Cardiac muscle cell (in vitro differentiated cells and primary cell): ENCODE measurements around the gene TAF1C. TPM values are rescaled to one million over a fixed set of nuclear protein-coding genes. Genes with fewer than 3 reads are reported as not detected.
"Not testable (repeated sequence)": the region's sequence is repeated elsewhere in the genome, so short reads cannot be mapped to it uniquely, and the experiment has no call there.

Experiments
- DNase-seq, 2 donors: peaks; one replicate each; pipeline versions ENCODE4 v3.0.0 to v3.0.0-alpha.2; 2010 to 2017; ENCODE audit warnings: low read depth in 1 of 2, low spot score in 1 of 2
- H3K27ac ChIP-seq: fragments of 200-600 bp; sonication (generic); 2 replicates; pipeline ENCODE4 v1.5.1; 2016
- H3K27me3 ChIP-seq: fragments of 200-600 bp; sonication (generic); 2 replicates; pipeline ENCODE4 v1.6.0; 2016; ENCODE audit warnings: control low read depth
- H3K36me3 ChIP-seq: fragments of 200-600 bp; sonication (generic); 2 replicates; pipeline ENCODE4 v1.5.1; 2016; ENCODE audit warnings: control low read depth
- H3K4me1 ChIP-seq: fragments of 200-600 bp; sonication (generic); 2 replicates; pipeline ENCODE4 v1.8.1; 2017; ENCODE audit warnings: low read depth, mild to moderate bottlenecking, mixed run types
- H3K4me3 ChIP-seq: fragments of 200-600 bp; sonication (generic); 2 replicates; pipeline ENCODE4 v1.5.1; 2016; ENCODE audit warnings: mild to moderate bottlenecking
- H3K9me3 ChIP-seq: fragments of 200-600 bp; sonication (generic); 2 replicates; pipeline ENCODE4 v1.5.1; 2017; ENCODE audit warnings: low read depth, mild to moderate bottlenecking, control low read depth
- polyA plus RNA-seq: library from polyadenylated mRNA; unstranded; fragments of >200 nt; fragmentation: Nextera tagmentation; extraction: Ambion mirVana; gene quantifications from 2 replicates; pipeline ENCODE4 v1.2.1, GENCODE V29; 2016
- total RNA-seq: library from RNA; depleted of rRNA; stranded (reverse); fragments of >200 nt; gene quantifications from 2 replicates; pipeline ENCODE4 v1.2.3, GENCODE V29; 2016
- TF ChIP-seq, protein P1 (sequence below): IDR thresholded peaks from 2 replicates; pipeline ENCODE4 v1.5.1; 2012; ENCODE audit warnings: low read depth, mild to moderate bottlenecking, low read length

TAF1C gene
- total and polyA plus RNA-seq, 2 experiments from 2014 or later, result 54.8 to 73.4 TPM

DNA sequence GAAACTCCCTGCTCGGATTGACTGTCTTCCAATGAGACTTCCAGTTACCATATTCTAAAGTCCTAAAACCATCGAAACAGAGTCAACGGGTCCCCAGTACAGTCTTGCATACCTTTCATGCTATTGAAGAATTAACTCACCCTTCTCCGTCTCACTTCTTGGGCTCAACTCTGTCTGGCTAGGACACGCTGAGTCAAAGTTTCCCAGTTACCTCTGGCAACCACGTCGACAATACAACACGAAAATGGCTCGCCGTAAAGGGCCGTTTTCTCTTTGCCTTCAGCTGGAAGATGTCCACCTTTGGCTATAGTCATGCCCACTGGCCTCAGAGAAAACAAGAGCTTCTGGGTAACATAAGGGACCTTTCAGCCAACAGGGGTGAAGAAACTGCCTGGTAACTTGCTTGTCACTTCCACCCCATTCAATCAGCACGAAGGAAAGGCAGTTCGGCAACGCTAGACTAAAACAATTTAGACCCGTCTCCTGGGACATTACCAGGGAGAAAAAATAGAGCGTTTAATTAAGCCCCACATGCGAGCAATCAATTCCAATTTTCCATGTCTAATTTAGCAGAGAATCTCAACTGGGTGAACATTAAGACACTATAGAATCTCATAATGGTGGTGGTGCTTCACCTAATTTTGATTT, 31.4 kb upstream of the TAF1C start:
- peaks cover 6% of the 10 kb centered on the region for H3K4me1 ChIP-seq
- DNase-seq, result no peak
- no peak overlapping the region for H3K4me3 ChIP-seq
- no peaks in the 10 kb centered on the region for H3K9me3 ChIP-seq
- no peak overlapping the region for H3K27ac ChIP-seq
- no peaks in the 10 kb centered on the region for H3K27me3 ChIP-seq
- TF ChIP-seq, protein P1, sequence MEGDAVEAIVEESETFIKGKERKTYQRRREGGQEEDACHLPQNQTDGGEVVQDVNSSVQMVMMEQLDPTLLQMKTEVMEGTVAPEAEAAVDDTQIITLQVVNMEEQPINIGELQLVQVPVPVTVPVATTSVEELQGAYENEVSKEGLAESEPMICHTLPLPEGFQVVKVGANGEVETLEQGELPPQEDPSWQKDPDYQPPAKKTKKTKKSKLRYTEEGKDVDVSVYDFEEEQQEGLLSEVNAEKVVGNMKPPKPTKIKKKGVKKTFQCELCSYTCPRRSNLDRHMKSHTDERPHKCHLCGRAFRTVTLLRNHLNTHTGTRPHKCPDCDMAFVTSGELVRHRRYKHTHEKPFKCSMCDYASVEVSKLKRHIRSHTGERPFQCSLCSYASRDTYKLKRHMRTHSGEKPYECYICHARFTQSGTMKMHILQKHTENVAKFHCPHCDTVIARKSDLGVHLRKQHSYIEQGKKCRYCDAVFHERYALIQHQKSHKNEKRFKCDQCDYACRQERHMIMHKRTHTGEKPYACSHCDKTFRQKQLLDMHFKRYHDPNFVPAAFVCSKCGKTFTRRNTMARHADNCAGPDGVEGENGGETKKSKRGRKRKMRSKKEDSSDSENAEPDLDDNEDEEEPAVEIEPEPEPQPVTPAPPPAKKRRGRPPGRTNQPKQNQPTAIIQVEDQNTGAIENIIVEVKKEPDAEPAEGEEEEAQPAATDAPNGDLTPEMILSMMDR, result no peak
- no peaks in the 10 kb centered on the region for H3K36me3 ChIP-seq

DNA sequence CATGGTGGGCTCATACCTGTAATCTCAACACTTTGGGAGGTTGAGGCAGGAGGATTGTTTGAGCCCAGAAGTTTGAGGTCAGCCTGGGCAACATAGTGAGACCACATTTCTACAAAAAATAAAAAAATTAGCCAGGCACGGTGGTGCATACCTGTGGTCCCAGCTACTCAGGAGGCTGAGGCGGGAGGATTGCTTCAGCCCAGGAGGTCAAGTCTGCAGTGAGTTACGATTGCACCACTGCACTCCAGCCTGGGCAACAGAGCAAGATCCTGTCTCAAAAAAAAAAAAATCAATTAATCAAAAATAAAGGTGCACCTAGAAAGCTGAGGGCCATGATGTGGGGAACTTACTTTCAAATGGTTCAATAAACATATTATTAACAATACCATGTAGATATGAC, 29.3 kb upstream of the TAF1C start:
- not testable (repeated sequence) for H3K4me3 ChIP-seq, H3K27me3 ChIP-seq, H3K4me1 ChIP-seq, DNase-seq, H3K27ac ChIP-seq, H3K9me3 ChIP-seq, H3K36me3 ChIP-seq

DNA sequence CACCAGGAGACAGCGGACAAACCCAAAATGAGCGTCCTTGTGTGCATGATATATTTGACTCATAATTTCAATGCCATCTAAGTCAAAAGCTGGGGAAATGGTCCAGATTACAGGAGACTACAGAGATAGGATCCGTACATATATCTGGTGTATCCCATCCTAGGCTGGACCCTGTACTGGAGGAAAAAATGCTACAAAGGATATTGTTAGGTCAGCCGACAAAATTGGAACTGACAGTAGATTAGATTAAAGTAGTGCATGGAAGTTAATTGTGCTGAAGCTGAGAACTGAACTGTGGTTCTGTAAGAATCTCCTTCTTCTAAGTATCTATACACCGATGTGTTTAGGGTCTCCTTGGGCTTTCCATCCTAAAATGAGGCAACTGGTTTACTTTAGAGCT, 28.7 kb upstream of the TAF1C start:
- H3K4me3 ChIP-seq, result no peak overlapping the region
- no peak overlapping the region for H3K27ac ChIP-seq
- DNase-seq, result no peak
- peaks cover 6% of the 10 kb centered on the region for H3K4me1 ChIP-seq
- no peaks in the 10 kb centered on the region for H3K9me3 ChIP-seq
- no peaks in the 10 kb centered on the region for H3K36me3 ChIP-seq
- TF ChIP-seq, protein P1, result no peak
- no peaks in the 10 kb centered on the region for H3K27me3 ChIP-seq

DNA sequence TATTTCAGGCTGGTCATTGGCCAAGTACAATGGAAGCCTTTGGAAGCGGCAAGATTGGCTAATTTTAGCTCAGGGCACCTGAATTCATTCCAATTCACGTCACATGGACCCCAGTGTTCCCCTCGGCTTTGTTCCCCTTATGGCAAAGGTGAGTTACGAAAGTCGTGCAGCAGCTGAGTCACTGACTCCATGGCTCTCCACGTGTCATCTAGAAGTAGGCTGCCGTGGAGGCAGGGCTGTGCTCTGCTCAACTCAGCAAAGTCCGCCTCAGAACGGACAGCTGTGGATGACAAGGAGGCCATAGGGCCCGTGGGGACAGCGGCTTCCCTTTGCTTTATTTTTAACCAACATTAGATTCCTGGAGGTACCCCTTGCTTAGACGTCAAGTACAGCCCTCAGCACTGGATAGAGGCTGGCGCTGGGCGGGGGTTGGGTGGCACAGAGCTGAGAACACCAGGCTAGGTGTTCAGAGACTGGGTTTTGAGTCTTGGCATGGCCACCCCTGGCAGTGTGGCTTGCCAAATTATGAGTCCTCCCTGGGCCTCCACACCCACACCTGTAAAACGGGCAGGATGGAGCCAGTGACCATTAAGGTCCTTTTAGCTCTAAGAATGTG, 27.7 kb upstream of the TAF1C start:
- Histone ChIP-seq H3K27me3 (no peaks in the 10 kb centered on the region), H3K27ac (no peak overlapping the region), H3K4me1 (peaks cover 6% of the 10 kb centered on the region), H3K9me3 (no peaks in the 10 kb centered on the region), H3K36me3 (no peaks in the 10 kb centered on the region), H3K4me3 (no peak overlapping the region)
- TF ChIP-seq, protein P1, result no peak
- DNase-seq, result peak in 1 of 2 donors; percentile 15

DNA sequence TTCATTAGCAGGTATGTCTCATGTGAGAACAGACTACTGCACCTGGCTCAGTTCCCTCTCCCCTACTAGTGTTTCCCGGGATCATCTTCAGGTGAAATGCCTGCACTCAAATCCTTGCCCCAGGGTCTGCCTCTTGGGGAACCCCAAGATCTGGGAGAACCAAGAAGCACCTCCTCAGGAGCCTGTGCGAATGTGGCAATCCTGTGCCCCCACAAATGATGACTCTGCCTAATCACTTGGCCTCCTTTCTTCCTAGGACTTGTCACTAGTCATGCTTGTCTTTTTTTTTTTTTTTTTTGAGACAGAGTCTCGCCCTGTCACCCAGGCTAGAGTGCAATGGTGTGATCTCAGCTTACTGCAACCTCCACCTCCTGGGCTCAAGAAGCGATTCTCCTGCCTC, 25.8 kb upstream of the TAF1C start:
- no peak overlapping the region for H3K4me3 ChIP-seq
- H3K27ac ChIP-seq, result no peak overlapping the region
- TF ChIP-seq, protein P1, result no peak
- DNase-seq, result no peak
- H3K27me3 ChIP-seq, result no peaks in the 10 kb centered on the region
- H3K36me3 ChIP-seq, result no peaks in the 10 kb centered on the region
- peaks cover 6% of the 10 kb centered on the region for H3K4me1 ChIP-seq
- no peaks in the 10 kb centered on the region for H3K9me3 ChIP-seq

DNA sequence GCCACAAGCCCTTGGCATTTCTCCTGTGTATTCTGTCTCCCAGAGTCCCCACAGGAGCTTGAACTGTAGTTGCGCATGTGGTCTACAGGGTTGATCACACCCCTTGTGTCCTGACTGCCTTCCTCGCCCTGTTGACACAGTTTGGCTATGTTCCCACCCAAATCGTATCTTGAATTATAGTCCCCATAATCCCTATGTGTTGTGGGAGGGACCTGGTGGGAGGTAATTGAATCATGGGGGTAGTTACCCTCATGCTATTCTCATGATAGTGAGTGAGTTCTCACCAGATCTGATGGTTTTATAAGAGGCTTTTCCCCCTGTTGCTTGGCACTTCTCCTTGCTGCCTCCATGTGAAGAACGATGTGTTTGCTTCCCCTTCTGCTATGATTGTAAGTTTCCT, 25.3 kb upstream of the TAF1C start:
- Histone ChIP-seq H3K4me1 (peaks cover 6% of the 10 kb centered on the region), H3K9me3 (no peaks in the 10 kb centered on the region), H3K27ac (no peak overlapping the region), H3K36me3 (no peaks in the 10 kb centered on the region), H3K4me3 (no peak overlapping the region), H3K27me3 (no peaks in the 10 kb centered on the region)
- TF ChIP-seq, protein P1, result no peak
- no peak for DNase-seq
